ENCODE data around the gene CHI3L2.
"Not testable (repeated sequence)": the region's sequence is repeated elsewhere in the genome, so short reads cannot be mapped to it uniquely, and the experiment has no call there.

The CHI3L2 gene

DNA sequence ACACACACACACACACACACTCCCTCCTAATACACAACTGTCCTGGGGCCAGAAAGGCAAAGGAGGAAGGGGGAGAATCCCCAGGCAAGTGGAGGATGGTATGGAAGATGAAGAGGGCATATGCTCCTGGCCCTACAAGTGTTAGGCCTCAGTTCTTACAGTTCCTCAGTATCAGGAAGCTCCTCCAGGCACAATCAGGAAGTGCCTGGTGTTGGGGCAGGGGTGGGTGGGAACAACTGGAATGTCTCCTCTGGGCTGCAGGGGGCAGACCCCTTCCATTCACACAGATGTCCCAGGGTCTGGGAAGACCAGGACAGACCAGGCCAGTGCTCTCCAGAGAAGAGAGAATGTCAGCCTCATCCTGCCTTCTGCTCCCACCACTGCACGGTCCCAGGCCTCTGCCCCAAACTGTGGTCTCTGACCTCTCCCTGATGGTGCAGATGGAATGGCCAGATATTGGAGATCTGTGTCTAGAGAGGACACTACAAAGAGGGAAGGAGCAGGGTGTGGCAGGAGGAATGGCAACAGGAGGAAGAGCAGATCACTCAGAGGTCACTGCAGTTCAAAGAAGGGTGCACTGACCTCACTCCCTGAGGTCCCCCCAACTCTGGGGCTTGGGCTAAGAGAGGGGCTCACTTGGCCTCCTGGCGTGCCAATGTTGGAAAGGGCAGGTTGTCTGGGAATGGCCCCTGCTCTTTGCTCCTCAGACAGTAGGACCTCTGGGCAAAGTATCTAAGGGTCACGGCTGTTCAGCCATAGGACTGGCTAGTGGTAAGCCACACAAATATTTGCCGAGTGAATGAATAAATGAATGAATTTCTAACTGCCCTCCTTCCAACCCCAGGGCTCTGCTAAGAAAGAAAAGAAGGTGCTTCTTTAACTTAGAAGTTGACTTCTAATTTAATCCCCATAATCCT is 24.5 kb upstream of the CHI3L2 start:
- DNase-seq (ENCODE audit: low spot score), result no peak

DNA sequence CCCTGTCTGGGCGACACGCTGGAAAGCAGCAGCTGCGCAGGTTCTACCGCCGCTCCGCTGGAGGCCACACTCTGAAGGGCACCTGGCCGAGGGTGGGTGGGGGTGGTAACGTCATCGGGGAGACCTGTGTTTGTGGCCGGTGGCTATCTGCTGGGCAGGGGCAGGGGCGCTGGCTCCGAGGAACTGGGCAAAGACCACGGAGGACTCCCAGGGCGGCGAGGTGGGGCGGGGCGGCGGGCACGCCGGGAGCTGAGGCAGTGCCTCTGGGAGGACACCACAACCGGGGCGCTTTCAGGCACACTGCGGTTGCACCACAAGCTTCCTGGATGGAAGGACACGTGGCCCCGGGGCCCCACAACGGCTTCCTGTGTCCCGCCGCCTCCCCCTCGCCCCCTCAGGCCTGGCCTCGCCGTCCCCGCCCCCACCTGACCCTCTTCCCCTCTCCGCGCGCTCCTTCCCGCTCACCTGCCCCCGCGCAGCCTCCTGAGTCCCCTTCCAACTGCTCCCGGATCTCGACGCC is 23.8 kb upstream of the CHI3L2 start:
- DNase-seq (ENCODE audit: low spot score), result no peak

DNA sequence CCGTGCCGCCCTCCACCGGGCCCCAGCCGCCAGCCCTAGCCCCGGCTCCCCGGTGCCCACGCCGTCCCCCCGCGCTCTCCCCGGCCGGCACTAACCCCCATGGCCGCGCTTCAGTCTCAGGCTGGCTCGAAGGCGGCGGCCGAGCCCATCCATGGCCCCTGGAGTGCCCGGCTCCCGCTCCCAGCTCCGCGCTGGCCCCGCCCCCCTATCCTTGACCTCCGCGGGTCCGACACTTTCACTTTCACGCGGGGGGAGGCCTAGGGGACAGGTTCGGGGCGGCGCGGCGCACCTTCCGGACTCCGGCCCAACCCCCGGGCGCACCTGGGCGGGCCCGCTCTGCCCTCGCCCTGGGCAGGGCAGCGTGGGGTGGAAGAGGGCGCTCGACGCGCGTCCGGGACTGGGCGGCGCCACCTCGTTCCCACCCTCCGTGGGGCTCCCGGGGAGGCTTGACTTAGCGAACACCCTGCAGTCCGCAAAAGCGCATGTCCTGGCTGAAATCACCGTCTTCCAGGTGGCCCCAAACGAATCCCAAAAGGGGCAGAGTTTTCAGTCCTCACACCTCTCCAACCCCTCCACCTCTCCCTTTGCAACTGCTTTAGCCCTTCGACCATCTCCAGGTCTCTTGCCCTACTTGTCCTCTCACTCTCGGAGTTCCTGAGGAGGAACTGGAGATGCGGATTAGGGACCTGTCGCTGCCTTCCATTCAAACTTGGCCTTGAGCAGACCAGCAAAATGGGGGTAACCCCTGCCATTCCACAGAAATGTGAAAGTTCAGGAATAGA is 23.1 kb upstream of the CHI3L2 start:
- DNase-seq (ENCODE audit: low spot score), result no peak

DNA sequence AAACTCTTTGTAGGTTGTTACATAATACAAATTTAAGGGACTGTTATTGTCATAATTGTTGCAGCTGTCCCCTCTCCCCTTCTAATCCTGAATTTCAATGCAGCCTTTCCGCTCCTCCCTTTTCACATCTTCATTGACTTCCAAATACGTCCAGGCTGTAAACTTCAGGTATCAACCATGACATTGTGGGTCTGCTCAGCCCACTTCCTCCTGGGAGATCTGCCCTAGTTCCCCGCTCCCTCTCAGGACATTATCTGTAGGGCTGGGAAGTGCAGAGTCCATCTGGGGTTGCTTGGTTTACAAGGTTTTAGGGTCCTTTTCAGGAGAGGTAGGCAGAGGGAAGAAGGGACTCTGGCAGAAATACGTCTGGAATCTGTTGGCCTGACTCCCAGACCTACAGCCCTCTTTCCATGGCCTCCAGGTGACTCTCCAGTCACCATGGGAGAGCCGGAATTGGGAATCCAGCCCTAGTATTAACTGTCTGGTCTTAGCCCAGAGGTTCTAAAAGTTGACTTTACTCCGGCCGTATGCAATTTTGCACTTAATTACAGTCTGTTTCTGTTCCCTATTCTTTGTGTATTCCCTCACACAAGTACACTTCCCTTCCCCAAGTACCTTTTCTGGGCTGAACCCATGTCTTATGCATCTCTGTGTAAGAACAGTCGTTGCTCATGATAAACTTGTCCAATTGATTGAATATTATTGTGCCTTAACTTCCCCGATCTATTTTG is 22.4 kb upstream of the CHI3L2 start:
- DNase-seq (ENCODE audit: low spot score), result no peak

DNA sequence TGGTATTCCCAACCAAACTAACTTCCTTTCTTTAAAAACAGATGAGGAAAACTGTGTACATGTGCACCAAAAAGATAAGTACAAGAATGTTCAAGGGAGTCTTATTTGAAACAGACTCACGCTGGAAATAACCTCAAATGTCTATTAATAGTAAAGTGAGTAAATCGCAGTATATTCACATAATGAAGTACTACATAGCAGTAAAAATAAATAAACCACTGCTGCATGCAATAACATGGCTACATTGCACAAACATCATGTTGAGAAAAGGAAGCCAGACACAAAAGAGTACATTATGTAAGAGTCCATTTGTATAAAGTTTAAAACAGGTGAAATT is 21.8 kb upstream of the CHI3L2 start:
- no peak for DNase-seq (ENCODE audit: low spot score)

DNA sequence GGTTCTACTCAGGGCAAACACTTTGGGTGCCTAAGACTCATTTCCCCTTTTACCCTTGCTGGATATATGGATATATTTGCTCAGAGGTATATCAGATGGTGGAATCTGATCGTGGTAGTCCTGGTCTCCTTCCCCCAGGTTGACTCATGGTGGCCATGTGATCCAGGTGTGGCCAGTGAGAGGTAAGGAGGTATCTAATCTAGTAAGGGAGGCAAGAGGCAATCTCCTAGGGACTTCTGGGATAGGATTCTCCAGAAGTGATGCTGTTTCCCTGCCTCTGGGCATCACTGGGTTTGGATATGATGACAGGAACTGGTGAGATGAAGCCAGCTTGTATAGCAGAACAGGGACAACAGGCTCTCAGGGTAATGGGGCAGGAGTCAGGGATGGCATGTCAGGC is 18.6 kb upstream of the CHI3L2 start:
- DNase-seq (ENCODE audit: low spot score), result no peak

DNA sequence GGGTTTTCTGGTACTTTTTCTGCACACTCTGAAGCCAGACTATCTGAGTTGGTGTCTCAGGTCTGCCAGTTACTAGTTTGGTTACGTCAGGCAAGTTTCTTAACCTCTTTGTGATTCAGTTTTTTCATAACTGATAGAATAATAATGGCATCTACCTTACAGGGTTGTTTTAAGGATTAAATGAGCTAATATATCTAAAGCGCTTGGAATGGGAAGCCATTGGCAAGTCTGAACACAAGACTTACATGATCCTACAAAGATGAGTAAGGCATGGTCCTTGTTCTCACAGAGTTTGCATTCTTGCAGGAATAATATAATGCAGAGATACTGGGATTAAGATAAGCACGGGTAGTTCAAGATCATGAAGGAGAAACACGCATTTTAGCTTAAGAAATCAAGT is 17.9 kb upstream of the CHI3L2 start:
- DNase-seq (ENCODE audit: low spot score), result no peak

DNA sequence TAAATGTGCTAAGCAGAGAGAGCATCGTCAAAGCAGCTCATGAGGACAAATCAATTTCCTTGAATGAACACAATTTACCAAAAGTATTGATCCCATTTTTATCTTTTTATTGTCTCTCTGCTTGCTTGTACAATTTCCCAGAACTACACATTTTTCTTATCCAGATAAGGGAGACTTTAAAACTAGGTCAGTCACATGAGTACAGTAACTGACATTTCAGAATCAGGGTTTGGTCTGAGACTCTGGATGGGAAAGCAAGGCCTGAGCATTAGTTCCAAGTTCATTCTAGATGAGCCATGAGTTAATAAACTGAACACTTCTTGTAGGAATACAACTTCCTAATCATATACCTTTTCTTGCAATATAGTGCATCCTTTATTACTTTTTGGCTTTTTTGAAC is 15.6 kb upstream of the CHI3L2 start:
- DNase-seq (ENCODE audit: low spot score), result no peak

DNA sequence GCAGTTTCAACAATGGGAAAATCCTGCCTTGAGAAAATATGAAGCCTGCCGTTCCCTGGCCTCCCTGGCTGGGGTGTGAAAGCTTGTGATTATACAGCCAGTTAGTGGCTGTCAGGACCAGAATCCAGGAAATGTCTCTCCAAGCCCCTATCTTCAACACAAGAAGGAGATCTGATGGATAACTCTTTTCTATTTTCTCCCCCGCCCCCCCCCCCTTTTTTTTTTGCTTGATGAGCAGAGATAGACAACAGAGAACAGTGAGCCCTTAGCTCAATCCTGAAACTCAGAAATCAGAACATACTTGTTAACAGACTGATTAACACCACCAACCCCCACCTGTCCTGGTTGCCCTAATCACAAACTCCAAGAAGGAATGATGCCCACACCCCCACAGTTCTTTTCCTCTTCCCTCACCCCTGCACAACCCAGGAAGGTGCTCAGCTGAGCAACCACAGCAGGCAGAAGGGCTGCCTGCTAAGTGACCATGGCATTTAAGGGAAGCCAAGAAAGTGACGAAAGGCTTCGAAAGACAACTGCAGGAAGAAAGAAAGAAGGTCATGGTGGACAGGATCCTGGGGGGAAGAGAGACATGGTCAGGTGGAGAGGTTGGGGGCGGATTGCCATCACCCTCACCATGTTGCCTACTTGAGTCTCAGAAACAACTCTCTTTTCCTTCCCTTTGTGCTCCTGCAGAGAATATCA is 14.7 kb upstream of the CHI3L2 start:
- no peak for DNase-seq (ENCODE audit: low spot score)

DNA sequence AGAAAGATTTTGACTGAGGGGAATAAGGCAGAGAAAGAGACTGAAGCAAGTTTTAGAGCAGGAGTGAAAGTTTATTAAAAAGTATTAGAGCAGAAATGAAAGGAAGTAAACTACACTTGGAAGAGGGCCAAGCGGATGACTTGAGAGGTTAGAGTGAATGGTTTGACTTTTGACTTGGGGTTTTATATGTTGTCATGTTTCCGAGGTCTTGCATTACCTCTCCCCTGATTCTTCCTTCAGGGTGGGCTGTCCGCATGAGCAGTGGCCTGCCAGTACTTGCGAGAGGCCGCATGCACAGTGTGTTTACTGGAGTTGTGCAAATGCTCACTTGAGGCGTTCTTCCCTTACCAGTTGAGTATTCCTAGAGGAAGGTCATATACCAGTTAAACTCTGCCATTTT is 14.1 kb upstream of the CHI3L2 start:
- DNase-seq (ENCODE audit: low spot score), result no peak

DNA sequence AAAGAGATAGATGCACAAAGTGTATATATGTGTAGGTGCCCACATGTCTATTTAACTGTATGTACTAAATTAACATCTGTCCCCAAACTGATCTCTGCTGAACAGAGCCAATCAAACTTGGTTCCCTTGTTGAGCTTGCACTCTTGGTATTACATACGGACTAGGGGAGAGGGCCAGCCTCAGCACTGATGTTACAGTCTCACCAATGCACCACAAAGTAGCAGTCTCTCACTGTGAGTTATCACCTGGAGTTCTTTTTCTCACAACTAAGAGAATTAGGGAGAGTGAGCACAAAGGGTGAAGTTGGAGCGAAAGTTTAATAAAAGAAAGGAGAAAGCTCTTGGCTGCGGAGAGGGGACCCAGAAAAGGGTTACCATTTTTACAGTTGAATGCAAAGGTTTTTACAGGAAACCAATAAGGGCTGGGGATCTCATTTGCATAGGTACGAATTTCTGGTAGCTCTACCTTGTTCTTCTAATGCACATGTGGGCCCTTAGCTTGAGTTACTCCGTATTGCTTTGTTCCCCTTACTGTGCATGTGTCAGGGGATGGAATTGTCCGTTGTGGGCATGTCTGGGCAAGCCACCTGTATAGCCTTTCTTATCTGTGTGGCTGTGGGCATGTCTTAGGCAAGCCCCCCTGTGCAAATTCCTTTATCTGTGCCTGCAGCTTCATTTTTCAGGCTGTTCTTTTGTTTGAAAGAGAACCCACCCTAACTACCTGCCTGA is 13.3 kb upstream of the CHI3L2 start:
- no peak for DNase-seq (ENCODE audit: low spot score)

DNA sequence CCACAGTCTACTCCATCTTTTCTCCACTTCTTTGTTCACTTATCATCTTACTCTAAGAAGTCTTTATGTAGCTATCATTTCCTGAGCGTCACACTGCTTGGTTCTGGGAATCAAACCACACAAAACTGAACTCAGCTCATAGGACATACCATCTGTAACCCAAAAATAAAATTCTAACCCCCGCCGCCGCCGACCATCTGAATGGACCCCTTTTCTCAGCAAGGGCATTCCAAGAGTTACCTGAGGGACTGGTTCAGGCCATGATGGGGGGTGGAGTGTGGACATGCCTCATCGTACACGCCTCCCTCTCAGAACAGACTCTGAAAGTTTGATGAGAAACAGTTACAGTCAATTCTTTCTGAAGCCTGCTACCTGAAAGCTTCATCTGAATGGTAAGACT is 12.6 kb upstream of the CHI3L2 start:
- no peak for DNase-seq (ENCODE audit: low spot score)

DNA sequence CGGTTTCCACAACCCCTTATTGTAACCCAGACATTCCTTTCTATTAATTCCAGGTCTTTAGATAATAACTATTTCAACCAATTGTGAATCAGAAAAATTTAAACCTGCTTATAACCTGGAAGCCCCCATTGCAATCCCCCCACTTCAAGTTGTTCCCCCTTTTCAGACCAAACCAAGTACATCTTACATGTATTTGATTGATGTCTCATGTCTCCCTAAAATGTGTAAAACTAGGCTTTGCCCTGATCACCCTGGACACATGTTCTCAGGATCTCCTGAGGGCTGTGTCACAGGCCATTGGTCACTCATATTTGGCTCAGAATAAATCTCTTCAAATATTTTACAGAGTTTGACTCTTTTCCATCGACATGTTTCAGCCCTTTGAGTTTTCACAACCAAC is 12.2 kb upstream of the CHI3L2 start:
- not testable (repeated sequence) for DNase-seq (ENCODE audit: low spot score)

DNA sequence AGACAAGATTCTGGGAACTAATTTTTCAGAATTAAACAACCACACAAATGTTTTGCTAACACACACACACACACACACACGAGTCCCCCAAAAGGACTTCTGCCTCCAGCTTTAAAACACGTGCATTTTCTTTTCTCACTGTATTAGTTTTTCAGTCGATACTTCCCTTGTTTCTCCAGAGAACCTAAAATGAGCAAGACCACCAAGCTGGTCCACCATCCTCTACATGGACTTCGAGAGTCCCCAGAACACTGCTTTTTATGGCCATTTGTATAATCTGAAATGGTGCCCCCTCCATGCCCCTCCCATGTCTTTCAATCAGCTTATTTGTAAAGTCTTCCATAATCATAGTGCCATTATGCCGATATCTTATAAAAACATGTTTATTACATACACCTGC is 10.8 kb upstream of the CHI3L2 start:
- no peak for DNase-seq (ENCODE audit: low spot score)

DNA sequence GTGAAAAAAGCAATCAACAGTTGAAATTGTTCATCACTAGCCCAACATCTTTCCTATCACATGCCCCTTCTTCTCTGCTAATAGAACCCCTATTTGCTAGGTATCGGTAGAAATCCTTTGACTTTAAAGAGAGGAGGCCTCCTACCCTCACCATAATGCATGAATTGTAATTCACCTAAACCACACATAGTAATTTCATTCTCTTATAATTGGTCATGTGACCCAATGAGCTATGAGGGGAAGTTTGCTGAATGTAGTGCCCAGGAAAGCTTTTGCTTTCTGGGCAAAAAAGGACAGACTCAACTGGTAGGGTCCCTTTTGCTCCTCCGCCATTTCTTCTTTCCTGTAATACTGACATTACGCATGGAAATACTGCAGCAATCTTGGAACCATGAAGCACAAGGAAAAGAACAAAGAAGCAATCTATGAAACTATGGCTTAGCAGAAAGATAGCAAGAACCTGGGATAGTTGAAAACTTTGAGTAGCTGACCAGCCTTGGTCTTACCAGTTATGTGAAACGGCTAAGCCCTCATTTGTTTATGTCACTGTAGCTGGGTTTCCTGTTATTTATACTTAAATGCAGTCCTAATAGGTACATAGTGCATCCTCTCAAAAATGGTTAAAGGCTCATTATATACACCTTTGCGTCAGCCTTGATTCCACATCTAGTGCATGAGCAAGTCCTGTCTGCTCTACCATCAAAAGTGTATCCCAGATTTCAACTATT is 10.2 kb upstream of the CHI3L2 start:
- DNase-seq (ENCODE audit: low spot score), result no peak

DNA sequence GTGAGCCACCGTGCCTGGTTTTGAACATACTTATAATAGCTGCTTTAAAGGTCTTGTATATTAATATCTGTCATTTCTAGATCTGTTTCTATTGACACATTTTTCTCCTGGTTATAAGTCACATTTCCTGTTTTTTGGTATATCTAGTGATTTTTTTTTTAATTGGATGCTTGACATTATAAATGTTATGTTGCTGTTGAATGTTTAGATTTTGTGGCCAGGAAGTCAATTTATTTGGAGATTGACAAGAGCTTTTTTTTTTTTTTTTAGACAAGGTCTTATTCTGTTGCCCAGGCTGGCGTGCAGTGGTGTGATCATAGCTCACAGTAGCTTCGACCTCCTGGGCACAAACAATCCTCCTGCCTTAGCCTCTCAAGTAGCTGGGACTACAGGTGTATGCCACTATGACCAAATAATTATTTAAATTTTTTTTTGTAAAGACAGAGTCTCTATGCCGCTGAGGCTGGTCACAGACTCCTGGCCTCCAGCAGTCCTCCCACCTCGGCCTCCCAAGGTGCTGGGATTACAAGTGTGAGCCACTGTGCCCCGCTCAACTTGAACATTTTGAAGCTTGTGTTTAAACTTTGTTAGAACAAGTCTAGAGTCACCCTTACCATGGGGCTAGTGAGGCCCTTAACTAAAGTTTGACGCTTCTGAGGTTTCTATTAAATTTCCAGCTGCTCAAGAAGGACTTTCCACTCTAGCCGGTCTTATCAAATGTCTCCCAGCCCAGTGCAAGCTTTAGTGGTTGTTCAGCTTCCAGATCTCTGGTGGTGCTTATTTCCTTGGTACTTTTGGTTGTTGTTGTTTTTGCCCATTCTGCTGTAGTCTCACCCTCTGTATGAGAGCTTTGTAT is 8.6 kb upstream of the CHI3L2 start:
- no peak for DNase-seq (ENCODE audit: low spot score)

DNA sequence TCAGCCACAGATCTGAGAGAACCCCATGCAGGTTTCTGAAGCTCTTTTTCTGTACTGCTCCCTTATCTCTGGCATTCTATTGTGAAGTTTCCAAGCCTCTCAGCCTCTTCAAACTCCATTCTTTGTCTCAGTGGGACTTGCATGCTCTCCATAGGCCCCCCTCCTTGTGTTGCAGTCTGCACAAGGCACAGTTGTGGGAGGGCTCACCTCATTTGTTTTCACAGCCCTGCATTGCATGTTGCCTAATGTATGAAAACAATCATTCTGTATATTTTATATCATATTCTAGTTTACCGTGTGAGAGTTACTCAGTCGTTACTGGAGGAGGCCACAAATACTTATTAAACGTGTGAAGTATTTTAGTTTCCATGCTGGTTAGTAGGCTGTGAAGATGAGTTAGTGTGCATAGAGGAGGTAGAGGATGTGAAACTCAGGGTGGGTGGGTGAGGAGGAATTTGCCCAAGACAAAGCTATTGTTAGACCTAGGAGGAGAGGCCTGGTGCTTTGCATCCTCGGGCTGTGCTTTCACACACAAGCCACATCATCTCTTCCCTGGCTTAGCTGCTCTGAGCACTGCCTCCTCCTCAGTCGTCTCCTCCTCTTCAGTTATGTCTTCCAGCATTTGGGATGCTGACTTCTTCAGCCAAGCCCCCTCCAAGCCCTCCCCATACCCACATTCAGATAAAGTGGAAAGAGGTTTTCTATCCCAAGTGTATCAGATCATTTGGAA is 7.8 kb upstream of the CHI3L2 start:
- no peak for DNase-seq (ENCODE audit: low spot score)

DNA sequence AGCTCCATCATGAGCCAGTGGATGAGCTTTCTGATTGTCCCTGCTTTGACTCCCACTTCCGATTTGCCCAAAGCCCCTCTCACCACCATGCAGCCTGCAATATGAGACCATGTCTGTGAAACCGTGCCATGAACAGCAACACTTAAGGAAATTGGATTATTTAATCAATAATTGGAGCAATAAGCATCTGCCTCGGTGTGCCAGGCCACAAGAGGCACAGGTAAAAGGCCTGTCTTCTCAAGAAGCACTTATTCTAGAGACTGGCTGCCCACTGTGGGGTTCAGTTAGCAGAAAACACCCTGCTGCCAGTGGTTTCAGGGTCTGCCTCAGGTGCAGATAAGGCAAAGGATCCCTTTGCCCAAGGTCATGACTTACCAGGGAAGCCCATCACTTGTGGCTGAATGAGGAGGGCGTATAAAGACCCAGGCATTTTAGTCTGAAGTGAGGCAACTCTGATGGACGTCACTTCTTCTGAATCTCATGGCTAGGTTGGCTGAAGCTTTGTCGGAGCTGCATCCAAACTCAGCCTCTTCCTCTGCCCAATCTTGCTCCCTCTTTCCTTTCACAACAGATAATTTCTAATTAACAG is 7.1 kb upstream of the CHI3L2 start:
- DNase-seq (ENCODE audit: low spot score), result no peak

DNA sequence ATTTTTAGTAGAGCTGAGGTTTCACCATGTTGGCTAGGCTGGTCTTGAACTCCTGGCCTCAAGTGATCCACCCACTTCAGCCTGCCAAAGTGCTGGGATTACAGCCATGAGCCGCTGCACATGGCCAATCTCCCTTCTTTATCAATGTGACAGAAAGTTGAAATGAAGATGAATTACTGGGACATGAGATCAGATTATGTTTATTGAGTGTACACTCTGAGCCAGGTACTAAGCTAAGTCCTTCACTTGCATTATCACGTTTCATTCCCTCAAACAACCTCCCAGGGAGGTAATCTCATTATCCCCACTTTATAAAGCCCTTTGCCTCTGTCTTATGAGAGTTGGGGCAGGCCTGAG is 6.3 kb upstream of the CHI3L2 start:
- no peak for DNase-seq (ENCODE audit: low spot score)
